PC-9 (cell line): Measurements from ENCODE around the gene ACOXL. TPM values are rescaled to one million over a fixed set of nuclear protein-coding genes. Genes with fewer than 3 reads are reported as not detected.

Source experiments
- BruUV-seq: library from RNA; stranded (reverse); fragments of 400-500 nt; replicated peaks from 2 replicates; lab custom pipeline; 2021; lab: Mats Ljungman, UMichigan
- CTCF ChIA-PET: fragments of 300-600 bp; sonication (Branson Sonifier 250); formaldehyde crosslinking; loops from one replicate; lab custom pipeline; 2022; ENCODE audit warnings: antibody characterized with exemption; lab: Charles Lee
- POLR2A ChIA-PET: fragments of 300-600 bp; sonication (Branson Sonifier 250); formaldehyde crosslinking; loops from one replicate; lab custom pipeline; 2022; ENCODE audit warnings: antibody characterized with exemption; ENCODE audit not compliant: unreplicated experiment; lab: Charles Lee
- DNase-seq, 2 experiments: peaks; one replicate each; pipeline versions ENCODE4 v3.0.0 to v3.0.0-alpha.2; 2015 to 2022; ENCODE audit warnings: mixed read lengths in 1 of 2
- H2AFZ ChIP-seq: fragments of 200-600 bp; sonication (generic); 2 replicates; pipeline ENCODE4 v1.8.1; 2017; ENCODE audit warnings: antibody characterized with exemption
- H3F3A ChIP-seq: fragments of 200-600 bp; sonication (generic); 2 replicates; pipeline ENCODE4 v1.8.1; 2017; ENCODE audit warnings: antibody characterized with exemption, mild to moderate bottlenecking, low read depth; ENCODE audit not compliant: insufficient read depth
- H3K27ac ChIP-seq: fragments of 200-600 bp; sonication (generic); 2 replicates; pipeline ENCODE4 v1.6.1; 2016; ENCODE audit warnings: mixed run types
- H3K27me3 ChIP-seq: fragments of 200-600 bp; sonication (generic); 2 replicates; pipeline ENCODE4 v1.6.1; 2016; ENCODE audit warnings: low read depth, mixed run types; ENCODE audit not compliant: insufficient read depth
- H3K36me3 ChIP-seq: fragments of 200-600 bp; sonication (generic); 2 replicates; pipeline ENCODE4 v1.6.1; 2016; ENCODE audit warnings: low read depth, mixed run types
- H3K4me1 ChIP-seq: fragments of 200-600 bp; sonication (generic); replicated peaks from 2 replicates; pipeline ENCODE4 v1.6.1; 2016; ENCODE audit warnings: mixed run types; ENCODE audit not compliant: insufficient read depth
- H3K4me2 ChIP-seq: fragments of 200-600 bp; sonication (generic); 2 replicates; pipeline ENCODE4 v1.6.1; 2017; ENCODE audit warnings: mixed run types
- H3K4me3 ChIP-seq: fragments of 200-600 bp; sonication (generic); 2 replicates; pipeline ENCODE4 v1.6.1; 2016; ENCODE audit warnings: mixed run types
- H3K79me2 ChIP-seq: fragments of 200-600 bp; sonication (generic); 2 replicates; pipeline ENCODE4 v1.6.1; 2017; ENCODE audit warnings: low read depth, mixed run types
- H3K9me2 ChIP-seq: fragments of 200-600 bp; sonication (generic); 2 replicates; pipeline ENCODE4 v1.8.1; 2017; ENCODE audit warnings: mild to moderate bottlenecking; ENCODE audit not compliant: insufficient read depth
- H3K9me3 ChIP-seq: fragments of 200-600 bp; sonication (generic); 2 replicates; pipeline ENCODE4 v1.8.1; 2016; ENCODE audit warnings: low read depth; ENCODE audit not compliant: insufficient read depth
- H4K20me1 ChIP-seq: fragments of 200-600 bp; sonication (generic); 2 replicates; pipeline ENCODE4 v1.8.1; 2017; ENCODE audit not compliant: insufficient read depth
- EZH2 ChIP-seq: fragments of 200-600 bp; sonication (generic); IDR thresholded peaks from 2 replicates; pipeline ENCODE4 v1.8.0; 2017; ENCODE audit warnings: antibody characterized with exemption, low read depth
- intact Hi-C: fragments of 100-400 bp; cut with micrococcal nuclease; formaldehyde crosslinking; loops from one replicate; pipeline ENCODE4 v1.10.0; 2022; ENCODE audit not compliant: unreplicated experiment
- total RNA-seq: library from RNA; stranded (reverse); gene quantifications from 2 replicates; pipeline ENCODE4 v1.2.3, GENCODE V29; 2021
- TF ChIP-seq, protein P1 (sequence below): fragments of 200-600 bp; sonication (generic); conservative IDR thresholded peaks from 2 replicates; pipeline ENCODE4 v1.6.1; 2017; ENCODE audit warnings: mixed run types, antibody characterized with exemption, mild to moderate bottlenecking, moderate library complexity

The ACOXL gene
- total RNA-seq, 1 experiment from 2014 or later, result 10.7 TPM

DNA sequence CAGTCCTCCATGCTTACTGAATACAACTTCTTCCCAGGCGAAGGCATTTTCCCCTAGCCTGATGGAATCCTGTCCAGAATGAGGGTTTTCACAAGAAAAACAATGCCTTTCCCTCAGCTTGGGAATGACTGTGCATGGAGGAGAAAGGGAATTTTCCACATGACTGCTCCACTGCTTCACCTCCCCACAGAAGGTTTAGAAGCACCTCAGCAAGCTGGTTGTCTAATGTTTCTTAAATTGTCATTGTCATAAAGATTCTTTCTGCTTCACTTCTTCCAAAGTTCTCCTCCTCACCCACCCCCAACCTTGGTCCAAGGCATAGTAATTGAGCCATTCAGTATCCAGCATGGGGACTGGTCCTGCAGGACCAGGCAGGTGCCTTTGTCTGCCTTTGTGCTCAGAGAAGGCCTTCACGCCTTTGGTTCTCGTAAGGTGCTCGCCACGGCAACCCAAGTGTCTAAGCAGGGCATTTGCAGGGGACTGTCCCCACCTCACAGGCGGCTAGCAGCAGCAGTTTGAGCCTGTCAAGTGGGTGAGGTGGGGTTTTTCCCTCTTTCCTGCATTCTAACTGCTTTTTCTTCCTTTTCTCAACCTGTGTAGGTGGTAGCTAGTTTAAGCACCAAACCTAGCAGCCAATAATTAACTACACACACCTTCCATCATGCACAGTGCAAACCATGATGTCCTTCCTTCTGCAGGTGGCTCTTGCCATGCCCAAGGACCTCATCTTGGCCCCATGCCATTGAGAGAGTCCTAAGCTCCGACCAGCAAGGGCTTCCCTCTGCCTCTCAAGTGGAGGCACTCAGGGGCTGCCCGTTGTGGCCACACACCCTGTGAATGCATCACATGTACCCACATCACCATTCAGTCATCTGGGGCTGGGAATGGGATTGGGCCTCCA is 322.7 kb downstream of the ACOXL start:
- Histone ChIP-seq H3K79me2 (no peaks in the 10 kb centered on the region), H3K36me3 (no peaks in the 10 kb centered on the region), H3K4me2 (no peak overlapping the region), H3K27ac (no peak overlapping the region), H3K9me3 (no peaks in the 10 kb centered on the region), H2AFZ (no peak overlapping the region), H3K27me3 (no peaks in the 10 kb centered on the region), H3F3A (no peaks in the 10 kb centered on the region), H3K4me1 (no peaks in the 10 kb centered on the region), H4K20me1 (no peaks in the 10 kb centered on the region), H3K4me3 (no peak overlapping the region), H3K9me2 (no peaks in the 10 kb centered on the region)
- TF ChIP-seq, protein P1, sequence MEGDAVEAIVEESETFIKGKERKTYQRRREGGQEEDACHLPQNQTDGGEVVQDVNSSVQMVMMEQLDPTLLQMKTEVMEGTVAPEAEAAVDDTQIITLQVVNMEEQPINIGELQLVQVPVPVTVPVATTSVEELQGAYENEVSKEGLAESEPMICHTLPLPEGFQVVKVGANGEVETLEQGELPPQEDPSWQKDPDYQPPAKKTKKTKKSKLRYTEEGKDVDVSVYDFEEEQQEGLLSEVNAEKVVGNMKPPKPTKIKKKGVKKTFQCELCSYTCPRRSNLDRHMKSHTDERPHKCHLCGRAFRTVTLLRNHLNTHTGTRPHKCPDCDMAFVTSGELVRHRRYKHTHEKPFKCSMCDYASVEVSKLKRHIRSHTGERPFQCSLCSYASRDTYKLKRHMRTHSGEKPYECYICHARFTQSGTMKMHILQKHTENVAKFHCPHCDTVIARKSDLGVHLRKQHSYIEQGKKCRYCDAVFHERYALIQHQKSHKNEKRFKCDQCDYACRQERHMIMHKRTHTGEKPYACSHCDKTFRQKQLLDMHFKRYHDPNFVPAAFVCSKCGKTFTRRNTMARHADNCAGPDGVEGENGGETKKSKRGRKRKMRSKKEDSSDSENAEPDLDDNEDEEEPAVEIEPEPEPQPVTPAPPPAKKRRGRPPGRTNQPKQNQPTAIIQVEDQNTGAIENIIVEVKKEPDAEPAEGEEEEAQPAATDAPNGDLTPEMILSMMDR, result no peak
- no peak for TF ChIP-seq EZH2
- no peak for DNase-seq
- intact Hi-C loops, result no loop called here
- ChIA-PET POLR2A (no interaction called here), CTCF (no interaction called here)
- no TSS peak for BruUV-seq

DNA sequence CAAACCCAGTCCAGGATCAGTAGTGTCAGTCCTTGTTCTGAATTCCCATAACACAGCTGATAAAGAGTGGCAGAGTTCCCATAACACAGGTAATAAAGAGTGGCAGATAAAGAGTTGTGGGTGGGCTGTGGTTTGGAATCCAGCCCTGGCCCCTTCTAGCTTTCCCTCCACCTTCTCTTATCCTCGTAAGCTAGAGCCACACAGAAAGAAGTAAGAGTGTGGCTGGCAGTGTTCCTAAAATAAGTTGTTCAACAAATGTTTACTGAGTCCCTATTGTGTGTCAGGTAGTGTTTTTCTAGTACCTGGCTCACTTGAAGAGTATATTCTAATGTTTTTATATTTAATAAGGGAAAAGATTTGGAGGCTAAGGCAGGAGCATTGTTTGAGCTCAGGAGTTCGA is 323.4 kb downstream of the ACOXL start:
- intact Hi-C loops, result no loop called here
- Histone ChIP-seq H4K20me1 (no peaks in the 10 kb centered on the region), H3K36me3 (no peaks in the 10 kb centered on the region), H3F3A (no peaks in the 10 kb centered on the region), H3K9me3 (no peaks in the 10 kb centered on the region), H3K4me2 (no peak overlapping the region), H2AFZ (no peak overlapping the region), H3K27ac (no peak overlapping the region), H3K79me2 (no peaks in the 10 kb centered on the region), H3K4me3 (no peak overlapping the region), H3K9me2 (no peaks in the 10 kb centered on the region), H3K4me1 (no peaks in the 10 kb centered on the region), H3K27me3 (no peaks in the 10 kb centered on the region)
- POLR2A ChIA-PET, result interaction anchor here (0.6 kb wide), 1 partner anchor 107 kb away, joined by 3 read pairs; no protein-coding TSS in a partner anchor
- BruUV-seq, result no TSS peak
- CTCF ChIA-PET, result no interaction called here
- DNase-seq, result no peak
- TF ChIP-seq, protein P1, result no peak
- TF ChIP-seq EZH2, result no peak

DNA sequence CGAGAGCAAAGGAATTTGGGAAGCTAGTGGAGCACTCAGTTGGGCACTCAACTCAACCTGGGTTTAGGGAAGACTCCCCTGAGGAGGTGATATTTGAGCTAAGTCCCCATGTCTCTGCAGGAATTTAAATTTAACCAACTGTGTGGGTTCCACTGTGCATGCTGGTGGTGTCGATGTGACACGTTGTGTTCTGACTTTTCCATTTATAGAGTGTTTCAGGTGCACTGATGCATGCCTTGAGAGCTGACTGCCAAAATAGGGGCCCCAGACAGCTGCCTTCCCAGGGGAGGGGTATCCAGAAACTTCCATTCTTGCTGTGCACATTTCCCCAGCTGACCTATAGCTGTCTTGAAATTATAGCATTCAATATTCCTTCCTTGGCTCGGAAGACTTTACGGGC is 324.7 kb downstream of the ACOXL start:
- H3K4me3 ChIP-seq, result no peak overlapping the region
- POLR2A ChIA-PET, result no interaction called here
- H3K9me3 ChIP-seq, result no peaks in the 10 kb centered on the region
- no TSS peak for BruUV-seq
- no peaks in the 10 kb centered on the region for H3K79me2 ChIP-seq
- no peaks in the 10 kb centered on the region; the same call in 1 of the 2 replicates for H3K9me2 ChIP-seq
- TF ChIP-seq, protein P1, result no peak
- TF ChIP-seq EZH2, result no peak
- H3K36me3 ChIP-seq, result no peaks in the 10 kb centered on the region
- H3K4me2 ChIP-seq, result no peak overlapping the region
- no peak overlapping the region for H2AFZ ChIP-seq
- intact Hi-C loops, result no loop called here
- H3K4me1 ChIP-seq, result no peaks in the 10 kb centered on the region
- H3F3A ChIP-seq, result no peaks in the 10 kb centered on the region
- H4K20me1 ChIP-seq, result no peaks in the 10 kb centered on the region
- CTCF ChIA-PET, result no interaction called here
- H3K27me3 ChIP-seq, result no peaks in the 10 kb centered on the region
- no peak overlapping the region for H3K27ac ChIP-seq
- DNase-seq, result no peak
